Stimulated activated CD8-positive, alpha-beta memory T cell treated with anti-CD3 and anti-CD28 coated beads, Interleukin-12 subunit alpha, Interleukin-12 subunit beta, amount 100 ng/mL, for 1 hour (primary cell): ENCODE results near the gene CDH8.

ENCODE experiments used
- DNase-seq: peaks from one replicate; pipeline ENCODE4 v3.0.0-alpha.2; 2020; ENCODE audit warnings: low read depth

The CDH8 gene, protein sequence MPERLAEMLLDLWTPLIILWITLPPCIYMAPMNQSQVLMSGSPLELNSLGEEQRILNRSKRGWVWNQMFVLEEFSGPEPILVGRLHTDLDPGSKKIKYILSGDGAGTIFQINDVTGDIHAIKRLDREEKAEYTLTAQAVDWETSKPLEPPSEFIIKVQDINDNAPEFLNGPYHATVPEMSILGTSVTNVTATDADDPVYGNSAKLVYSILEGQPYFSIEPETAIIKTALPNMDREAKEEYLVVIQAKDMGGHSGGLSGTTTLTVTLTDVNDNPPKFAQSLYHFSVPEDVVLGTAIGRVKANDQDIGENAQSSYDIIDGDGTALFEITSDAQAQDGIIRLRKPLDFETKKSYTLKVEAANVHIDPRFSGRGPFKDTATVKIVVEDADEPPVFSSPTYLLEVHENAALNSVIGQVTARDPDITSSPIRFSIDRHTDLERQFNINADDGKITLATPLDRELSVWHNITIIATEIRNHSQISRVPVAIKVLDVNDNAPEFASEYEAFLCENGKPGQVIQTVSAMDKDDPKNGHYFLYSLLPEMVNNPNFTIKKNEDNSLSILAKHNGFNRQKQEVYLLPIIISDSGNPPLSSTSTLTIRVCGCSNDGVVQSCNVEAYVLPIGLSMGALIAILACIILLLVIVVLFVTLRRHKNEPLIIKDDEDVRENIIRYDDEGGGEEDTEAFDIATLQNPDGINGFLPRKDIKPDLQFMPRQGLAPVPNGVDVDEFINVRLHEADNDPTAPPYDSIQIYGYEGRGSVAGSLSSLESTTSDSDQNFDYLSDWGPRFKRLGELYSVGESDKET

DNA sequence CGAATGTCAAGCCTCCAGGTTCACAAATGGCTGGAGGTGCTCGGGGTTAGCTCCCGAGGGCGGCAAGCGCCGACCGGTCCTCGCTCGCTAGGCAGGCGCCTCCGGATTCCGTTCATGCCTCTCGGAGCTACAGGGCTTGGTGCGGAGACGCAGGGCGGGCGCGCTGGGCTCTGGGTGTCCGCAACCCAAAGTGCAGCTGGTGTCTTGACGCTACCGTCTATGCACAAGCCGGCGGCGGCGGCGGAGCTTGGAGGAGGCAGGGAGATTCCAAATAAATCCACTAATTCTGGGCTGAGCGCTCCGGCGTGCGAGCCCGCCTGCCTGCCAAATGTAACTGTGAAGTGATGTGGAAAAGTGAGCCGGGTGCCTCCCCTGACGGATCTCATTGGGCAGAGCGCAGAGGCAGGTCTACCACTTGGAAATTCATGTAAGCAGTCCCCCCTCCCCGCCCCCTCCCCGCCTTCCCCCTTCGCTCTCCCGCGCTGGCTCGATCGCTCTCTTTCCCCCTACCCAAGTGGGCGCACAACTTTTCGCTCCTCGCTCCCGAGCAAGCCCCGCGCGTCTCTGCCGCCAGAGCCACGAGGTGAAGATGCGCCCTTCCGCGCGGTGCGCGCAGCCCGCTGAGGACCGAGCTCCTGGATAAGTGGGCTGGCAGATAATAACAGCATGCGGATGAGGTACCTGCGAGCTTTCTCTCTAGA lies at the start of gene CDH8:
CDH8 (minus strand) TSS at position 338 of the 701 bp plus-strand sequence. CDS start 15,035 bp downstream, outside the sequence.
- no peak for DNase-seq

DNA sequence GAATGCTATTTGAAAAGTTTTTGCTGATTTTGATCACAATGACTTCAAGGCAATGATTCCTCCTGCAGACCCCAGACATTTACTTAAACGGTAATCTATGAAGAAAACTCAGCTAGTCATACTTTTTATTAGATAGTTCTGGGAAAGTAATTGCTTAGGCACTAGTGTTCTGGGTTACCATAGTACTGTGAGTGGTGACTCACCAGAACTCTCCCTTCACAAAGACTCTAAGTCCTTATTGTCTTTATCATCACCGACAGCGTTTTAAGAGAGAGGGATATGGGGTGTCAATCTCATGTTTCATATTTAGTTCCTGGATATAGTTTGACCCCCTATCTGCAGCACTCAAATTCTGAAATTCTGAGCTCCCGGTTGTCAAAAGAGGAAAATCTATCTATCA lies 43.0 kb upstream of the CDH8 start:
- DNase-seq: no peak

DNA sequence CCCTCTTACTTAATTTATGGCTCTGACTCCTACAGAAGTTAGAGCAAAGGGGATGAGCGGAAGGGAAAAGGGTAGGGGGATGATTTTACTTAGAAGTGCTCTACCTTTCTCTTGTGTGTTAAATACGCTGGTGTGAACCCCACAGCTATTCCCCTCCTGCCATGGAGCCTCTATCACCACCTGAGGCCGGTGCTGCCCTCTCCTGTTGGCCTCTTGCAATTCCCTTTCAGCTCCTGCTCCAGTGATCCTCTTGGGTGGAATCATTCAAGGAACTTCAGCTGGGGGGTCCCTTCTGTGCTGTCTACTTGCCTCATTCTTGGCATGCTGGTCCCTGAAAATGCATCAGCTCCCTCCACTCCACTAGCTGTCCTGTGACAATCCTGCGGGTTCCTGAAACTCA lies 41.8 kb upstream of the CDH8 start:
- no peak for DNase-seq

DNA sequence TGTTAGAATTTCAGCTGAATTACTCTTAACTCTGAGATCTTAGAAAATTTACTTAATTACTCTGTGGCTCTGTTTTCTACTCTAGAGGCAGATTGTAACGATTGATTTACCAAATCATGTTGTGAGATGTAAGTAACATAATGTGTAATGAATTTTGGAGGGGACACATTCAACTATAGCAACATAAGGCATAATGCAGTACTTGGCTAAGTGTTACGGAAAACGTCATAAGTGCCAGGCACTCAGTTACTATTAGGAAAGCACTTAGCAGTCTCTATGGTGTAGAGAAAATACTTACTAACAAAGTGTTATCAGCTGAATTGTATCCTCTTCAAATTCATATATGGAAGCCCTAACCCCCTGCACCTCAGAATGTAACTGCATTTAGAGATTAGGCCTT lies 40.6 kb upstream of the CDH8 start:
- no peak for DNase-seq

DNA sequence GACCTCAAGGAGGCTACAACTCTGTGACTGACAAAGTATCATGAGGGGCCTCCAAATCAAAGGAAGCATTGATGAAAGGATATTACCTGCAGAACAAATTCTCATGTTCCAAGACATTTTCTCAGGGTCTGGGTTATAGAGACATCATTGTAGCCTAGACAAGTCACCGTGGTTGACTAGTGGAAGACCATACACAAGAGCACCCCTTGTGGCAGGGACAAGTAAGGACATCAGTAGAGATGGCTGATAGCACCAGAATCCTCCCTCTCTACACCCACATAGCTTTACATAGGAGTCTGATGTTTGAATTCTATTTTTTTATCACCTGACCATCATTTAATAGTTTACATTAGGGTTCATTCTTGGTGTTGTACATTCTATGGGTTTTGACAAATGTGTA lies 32.5 kb upstream of the CDH8 start:
- DNase-seq: no peak

DNA sequence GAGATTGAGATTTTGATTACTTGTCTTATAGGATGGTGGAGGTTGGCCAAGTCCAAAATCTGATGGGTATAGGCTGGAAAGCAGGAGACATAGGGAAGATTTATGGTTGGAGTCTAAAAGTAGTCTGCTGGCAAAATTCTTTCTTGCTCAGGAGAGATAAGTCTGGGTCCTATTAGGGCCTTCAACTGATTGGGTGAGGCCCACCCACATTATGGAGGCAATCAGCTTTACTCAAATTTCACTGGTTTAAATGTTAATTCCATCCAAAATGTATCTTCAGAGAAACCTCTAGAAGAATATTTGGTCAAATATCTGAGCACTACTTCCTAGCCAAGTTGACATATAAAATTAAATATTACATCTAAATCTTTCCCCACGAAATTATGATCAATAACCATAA lies 31.7 kb upstream of the CDH8 start:
- DNase-seq: no peak

DNA sequence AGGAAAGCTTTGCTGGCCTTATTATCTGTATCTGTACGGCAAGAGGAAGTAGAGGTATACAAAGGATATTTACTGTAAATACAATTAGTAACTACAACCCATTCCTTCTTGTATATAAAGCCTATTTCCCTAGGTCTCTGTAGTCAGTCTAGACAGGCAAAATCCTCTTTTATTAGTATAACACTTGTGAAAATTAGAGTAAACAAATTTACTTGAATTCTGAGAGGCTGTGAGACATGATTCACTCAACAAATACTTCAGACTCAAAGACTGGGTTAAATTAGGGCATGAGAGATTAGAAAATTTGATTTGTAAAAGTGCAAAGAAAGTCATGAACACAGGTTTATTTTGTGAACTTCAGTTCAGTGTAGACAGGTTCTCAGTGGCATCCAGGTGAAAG lies 30.9 kb upstream of the CDH8 start:
- no peak for DNase-seq

DNA sequence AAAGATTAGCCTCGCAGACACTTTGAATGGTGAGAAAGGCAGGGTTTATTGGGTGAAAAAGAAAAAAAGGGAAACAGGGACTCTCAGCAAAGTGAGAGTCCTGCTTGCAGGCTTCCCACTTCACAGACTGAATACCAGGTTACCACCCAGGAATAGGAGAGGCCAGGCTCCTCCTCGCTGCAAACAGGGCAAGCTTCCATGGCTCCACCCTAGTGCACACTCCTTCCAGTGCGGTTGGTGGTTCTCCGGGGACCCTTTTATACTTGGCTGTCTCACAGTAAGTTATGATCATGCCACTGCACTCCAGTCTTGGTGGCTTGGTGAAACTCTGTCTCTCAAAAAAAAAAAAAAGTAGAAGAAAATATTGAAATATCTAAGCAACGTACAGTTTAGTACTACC lies 30.5 kb upstream of the CDH8 start:
- DNase-seq: no peak

DNA sequence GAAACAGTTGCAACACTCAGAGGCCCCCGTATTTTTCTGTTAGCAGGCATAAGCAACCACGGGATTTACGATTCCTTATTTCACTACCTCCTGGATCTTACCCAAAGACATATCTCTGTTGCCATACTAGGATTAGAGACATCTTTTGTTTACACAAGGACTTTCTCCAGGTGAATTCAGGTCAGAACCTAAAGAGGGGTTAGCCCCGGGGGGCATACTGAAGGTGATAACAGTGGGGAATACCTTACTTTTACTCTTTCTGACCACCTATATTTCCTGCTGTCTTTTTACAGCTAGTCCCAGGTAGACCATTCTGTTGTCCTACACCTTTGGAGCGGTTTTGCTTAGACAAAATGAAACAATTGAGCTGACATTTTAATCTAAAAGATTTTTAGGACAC lies 27.9 kb upstream of the CDH8 start:
- DNase-seq: no peak

DNA sequence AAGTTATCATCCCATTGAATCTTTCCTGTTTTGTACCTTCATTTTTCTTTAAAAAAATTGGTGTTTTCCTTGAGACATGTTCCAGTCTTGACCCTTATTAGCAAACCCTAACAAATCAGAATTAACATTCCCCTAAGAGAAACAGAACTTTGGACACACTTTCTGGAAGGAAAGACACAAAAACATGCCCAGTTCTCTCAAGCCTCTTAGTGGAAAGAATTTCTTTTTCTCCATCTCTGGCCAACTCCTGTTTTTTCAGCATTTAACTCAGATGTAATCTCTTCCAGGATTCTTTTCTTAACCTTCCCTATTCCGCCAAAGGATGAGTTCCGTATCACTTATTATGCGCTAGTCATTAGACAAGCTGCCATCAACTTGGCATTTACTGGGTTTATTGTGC lies 23.9 kb upstream of the CDH8 start:
- DNase-seq: no peak

DNA sequence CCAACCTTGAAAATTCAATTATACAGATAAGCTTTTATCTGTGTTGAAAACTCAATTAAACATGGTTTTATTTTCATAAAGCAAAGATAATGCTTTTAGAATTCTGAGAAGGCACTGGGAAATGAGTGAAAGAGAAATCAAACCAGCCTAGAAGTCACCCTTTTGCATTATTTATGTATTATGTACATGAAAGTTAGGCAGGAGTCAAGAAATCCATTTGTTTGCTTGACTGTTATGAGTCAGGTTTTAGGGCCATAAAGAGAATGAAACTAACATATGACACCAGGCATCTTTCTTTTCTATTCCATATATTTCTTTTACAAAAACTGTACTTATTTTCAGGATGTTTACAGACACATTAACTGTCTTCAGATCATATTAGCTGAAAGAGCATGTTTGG lies 23.3 kb upstream of the CDH8 start:
- no peak for DNase-seq

DNA sequence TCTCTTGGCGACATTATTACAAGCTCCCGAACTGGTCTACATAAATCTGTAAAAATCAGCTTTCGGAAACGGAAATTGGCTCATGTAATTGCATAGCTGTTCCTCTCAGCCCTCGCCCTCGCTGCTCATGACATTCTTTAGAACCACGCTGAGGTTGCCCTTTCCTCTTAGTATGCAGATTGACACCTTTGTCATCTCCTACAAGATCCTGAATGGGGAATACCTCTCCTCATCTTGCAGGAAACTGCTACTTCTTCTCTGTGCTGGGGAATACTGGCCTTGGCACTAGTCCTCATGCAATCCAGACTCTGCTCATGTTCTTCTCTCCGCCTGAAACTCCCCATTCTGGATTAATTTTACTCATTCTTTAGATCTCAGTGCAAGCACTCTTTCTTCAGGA lies 22.2 kb upstream of the CDH8 start:
- DNase-seq: no peak

DNA sequence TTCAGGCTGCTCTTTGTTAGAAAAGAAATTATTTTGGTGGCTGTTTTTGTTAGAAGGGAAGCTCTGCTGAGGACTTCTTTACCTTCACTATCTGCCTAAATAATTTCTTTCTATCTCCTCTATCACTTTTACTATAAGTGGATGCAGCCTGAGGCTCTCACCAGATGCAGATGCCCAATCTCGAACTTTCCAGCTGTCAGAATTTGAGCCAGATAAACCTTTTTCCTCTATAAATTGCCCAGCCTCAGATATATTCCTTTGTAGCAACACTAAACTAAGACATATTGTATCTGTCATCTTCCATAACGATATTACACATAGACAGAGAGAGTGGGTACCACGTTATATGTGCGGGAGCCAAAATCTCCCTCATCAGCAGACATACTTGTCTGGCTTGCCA lies 15.7 kb upstream of the CDH8 start:
- no peak for DNase-seq

DNA sequence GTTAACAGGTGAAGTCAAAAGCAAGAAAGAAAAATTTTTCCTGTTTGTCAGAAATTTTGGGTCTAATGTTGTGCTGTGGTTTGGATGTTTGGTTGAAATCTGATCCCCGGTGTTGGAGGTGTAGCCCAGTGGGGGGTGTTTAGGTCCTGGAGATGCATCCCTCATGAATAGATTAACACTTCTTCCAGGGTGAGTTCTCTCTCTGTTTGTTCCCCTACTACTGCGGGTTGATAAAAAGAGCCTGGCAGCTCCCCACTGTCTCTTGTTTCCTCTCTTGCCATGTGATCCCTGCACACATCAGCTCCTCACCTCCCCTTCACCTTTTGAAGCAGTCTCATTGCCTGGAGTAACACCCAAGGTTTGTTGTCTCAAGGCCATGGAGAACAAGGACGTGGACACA lies 14.6 kb upstream of the CDH8 start:
- no peak for DNase-seq

DNA sequence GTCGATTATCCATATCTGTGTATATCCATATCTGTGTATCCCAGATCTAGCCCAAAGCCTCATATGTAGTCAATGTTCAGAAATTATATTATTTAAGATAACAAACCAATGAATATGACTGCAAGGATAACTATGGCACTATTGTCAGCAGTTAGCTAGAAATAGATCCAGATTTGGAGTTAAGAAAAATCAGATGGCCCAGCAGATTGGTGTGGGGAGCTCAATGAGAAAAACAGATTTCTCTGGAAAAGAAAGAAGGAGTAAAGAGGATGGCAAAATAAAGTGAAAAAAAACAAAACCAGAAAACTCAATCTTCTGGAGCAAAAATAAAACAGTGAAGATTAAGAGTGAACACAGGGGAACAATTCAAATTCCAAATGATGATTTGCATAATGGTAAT lies 10.6 kb upstream of the CDH8 start:
- DNase-seq: no peak

DNA sequence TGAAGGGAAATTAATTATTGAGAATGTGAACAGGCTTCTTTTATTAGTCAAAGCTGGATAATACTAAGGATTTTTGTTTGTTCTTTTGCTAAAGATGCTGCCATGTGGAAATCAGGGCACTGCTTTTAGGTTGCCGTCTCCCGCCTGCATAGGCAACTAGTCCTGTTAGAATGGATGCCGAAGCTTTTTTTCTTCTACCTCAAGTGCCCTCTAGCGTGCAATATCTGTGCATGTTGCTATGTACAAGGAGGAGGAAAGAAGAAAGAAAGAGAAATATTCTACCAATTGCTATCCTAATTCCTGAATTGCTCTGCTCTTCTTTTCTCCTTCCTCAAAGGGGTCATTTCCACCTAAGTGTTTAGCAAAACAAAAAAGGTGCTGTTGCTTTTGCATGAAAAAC lies 5.2 kb upstream of the CDH8 start:
- DNase-seq: no peak

DNA sequence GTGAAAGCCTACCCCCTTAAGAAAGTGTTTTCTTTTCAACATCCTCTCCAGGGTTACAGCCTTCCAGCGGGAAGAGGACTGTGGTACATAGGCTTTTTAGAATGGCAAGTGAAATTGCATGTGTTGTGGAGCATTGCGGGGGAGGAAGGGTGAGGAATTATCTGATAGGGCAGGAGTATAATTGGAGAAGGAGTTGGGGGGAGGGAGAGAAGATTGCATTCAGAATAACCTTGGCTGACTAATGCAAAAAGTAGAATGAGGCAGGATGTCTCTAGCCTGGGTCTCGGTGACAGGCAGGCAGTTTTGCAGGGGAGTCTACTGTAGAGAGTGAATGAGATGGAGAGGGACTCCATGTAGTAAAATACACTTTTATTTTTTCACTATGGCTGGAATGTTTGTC lies 2.4 kb upstream of the CDH8 start:
- DNase-seq: no peak

DNA sequence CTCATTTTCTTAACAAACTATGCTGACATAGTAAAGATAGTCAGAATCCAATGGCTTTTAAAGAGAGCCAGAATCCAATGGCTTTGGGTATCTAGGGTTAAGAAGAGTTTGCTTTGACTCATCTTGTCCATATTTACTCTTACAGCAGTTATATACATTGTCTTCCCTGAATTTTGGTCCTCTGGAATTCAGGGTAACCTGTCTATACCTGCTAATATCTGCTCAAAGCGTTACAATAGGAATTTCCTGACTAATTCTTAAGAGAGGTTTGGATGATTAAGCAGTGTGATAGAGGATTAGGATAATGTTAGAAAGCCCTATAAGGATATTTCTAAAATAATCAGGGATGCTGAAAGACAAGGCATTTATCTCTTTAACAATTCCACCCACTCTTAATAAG lies 2.0 kb upstream of the CDH8 start:
- DNase-seq: no peak

DNA sequence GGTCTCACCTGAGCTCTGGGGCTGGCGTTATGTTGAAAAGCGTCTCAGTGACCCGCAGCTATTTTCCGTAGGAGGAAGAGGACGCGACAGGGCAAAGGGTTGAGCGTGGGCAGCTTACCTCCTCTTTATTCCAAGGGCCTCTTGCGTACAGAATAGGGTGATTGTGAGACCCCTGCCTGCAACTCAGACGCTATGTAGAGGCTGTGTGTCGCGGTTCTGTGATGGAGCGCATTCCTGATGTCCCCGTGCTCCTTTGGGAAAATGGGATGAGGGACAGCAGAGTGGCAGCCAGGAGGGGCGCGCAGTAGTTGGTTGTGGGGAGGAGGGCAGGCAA lies 531 bp upstream of the CDH8 start:
- no peak for DNase-seq

DNA sequence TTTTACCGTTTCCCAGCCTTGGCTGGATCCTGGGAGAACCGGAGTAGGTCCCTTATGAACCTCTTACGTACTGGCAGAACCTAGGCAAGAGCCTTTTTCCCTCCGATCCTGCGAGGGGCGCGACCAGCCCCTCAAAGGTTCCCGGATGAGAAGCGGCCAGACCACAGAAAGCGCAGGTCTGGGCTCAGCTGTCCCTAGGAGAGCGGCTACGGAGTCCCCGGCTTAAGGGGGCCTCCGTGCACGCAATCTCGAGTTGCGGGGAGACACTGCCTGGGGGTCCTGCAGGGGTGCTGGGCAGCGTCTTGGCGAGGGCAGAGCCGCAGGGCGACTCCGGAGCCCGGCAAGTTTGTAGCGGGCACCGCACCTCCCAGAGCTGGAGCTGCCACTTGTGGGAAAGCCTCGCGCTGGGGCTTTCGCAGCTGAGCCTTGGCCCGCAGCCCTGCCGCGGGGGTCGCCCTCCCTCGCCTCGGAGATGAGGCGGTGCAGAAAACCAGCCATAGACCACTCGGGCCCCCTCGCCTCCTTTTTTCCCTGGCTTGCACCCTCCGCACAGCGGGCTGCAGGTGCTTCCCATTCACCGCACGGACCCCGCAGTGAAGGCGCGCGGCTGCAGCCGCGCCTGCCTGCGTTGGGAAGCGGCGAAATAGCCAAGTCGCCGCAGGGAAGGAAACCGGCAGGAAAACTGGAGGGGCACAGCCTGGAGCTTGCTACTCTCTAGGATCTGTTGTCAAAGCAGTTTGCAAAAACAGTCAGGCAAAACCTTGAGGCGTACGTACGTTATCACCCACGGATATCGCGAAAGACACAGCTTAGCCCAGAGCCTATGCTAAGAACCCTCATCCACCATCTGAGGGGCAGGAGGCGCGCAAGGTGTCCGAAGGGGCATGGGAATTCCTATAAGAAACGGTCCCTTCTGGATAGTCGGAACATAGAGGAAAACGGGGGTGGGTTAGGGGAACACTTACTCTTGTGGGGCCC lies 834 bp downstream of the CDH8 start:
- no peak for DNase-seq

DNA sequence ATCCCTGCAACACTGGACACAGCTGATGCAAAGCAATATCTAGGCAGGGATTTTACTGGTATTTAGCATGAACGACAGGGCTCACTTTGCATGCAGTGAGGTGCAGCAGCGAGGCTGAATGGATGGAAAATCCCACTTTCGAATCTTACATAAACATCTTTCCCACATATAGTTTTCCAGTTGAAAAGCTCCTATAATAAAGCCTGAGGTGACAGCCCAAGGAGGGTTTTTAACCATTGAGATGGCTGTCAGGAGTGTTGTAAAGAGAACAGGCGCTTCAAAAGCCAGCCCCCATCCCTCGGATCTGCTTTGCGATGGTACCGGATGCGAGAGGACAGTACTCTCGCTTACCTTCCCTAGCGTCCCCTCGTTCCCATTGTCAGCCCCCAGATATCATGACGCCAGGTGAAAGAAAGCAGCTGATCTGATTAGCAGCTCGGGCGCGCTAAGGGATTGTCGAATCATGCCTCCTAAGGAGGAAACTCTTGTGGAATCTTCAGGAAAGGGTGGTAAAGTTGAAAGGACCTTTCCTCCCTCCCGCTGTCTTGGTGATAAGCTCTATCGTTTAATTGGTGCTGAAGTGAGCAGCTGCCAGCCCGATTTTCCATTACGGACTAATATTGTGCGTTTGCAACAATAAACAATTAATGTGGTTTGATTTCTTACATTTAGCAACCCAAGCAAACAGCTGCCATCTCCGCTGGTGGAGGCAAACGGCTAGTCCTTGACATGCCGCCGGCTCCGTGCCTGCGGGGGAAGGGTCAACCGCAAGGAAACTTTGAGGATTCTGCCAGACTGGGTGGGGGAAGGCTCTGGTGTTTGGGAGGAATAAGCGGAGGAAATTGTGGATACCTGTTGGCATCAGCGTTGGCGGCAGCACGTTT lies 1.8 kb downstream of the CDH8 start:
- no peak for DNase-seq
